H1 (cell line): ENCODE data around the gene PLCL1. TPM values are rescaled to one million over a fixed set of nuclear protein-coding genes. Genes with fewer than 3 reads are reported as not detected.

Experiments
- CTCF ChIA-PET: fragments of 300-600 bp; sonication (Branson Sonifier 250); formaldehyde crosslinking; loops from one replicate; lab custom pipeline; 2021; ENCODE audit not compliant: partially characterized antibody; lab: Charles Lee
- POLR2A ChIA-PET: fragments of 300-600 bp; sonication (Branson Sonifier 250); formaldehyde crosslinking; loops from one replicate; lab custom pipeline; 2021; ENCODE audit warnings: inconsistent platforms; ENCODE audit not compliant: partially characterized antibody; lab: Charles Lee
- DNase-seq, 2 experiments: peaks; one replicate each; pipeline versions ENCODE4 v3.0.0 to v3.0.0-alpha.2; 2010 to 2022; ENCODE audit warnings: low spot score in 2 of 2, low read depth in 1 of 2, mixed read lengths in 1 of 2
- FAIRE-seq: peaks from 2 replicates; lab custom pipeline; 2011; peaks lifted over from hg19 to GRCh38; lab: Jason Lieb, UNC
- H2AFZ ChIP-seq: 2 replicates; pipeline ENCODE4 v1.8.1; 2012; ENCODE audit warnings: low read length, inconsistent platforms
- H2AK5ac ChIP-seq: 2 replicates; pipeline ENCODE4 v1.6.1; 2013; ENCODE audit warnings: low read depth, low read length
- H2BK120ac ChIP-seq: replicated peaks from 2 replicates; pipeline ENCODE3; 2013; ENCODE audit warnings: low read depth, low read length, inconsistent platforms
- H2BK12ac ChIP-seq: 2 replicates; pipeline ENCODE4 v1.6.1; 2013; ENCODE audit warnings: low read depth, low read length
- H2BK15ac ChIP-seq: 2 replicates; pipeline ENCODE4 v1.6.1; 2013; ENCODE audit warnings: low read length
- H2BK20ac ChIP-seq: 2 replicates; pipeline ENCODE4 v1.6.1; 2013; ENCODE audit warnings: low read length
- H2BK5ac ChIP-seq: 2 replicates; pipeline ENCODE4 v1.6.1; 2013; ENCODE audit warnings: low read depth, low read length
- H3K14ac ChIP-seq: 2 replicates; pipeline ENCODE4 v1.6.1; 2013; ENCODE audit warnings: inconsistent platforms; ENCODE audit not compliant: insufficient read length
- H3K18ac ChIP-seq: 2 replicates; pipeline ENCODE4 v1.6.1; 2013; ENCODE audit warnings: low read length; ENCODE audit errors: extremely low read depth
- H3K23ac ChIP-seq: 2 replicates; pipeline ENCODE4 v1.6.1; 2013; ENCODE audit warnings: inconsistent platforms; ENCODE audit not compliant: insufficient read length
- H3K23me2 ChIP-seq: 2 replicates; pipeline ENCODE4 v1.6.1; 2013; ENCODE audit warnings: low read depth, low read length
- H3K27ac ChIP-seq: 2 replicates; pipeline ENCODE4 v1.6.1; 2011; ENCODE audit warnings: low read depth, low read length, inconsistent platforms
- H3K27me3 ChIP-seq, 4 experiments: replicated peaks in 1 of 4; 1 replicate in 1 of 4; 2 replicates in 3 of 4; pipeline versions ENCODE4 v1.6.1 to v1.8.1; 2011 to 2013; ENCODE audit warnings: low read length in 3 of 4, mild to moderate bottlenecking in 3 of 4, inconsistent platforms in 2 of 4, mixed read lengths in 2 of 4, moderate library complexity in 1 of 4; ENCODE audit not compliant: control insufficient read depth in 3 of 4, insufficient read depth in 3 of 4; ENCODE audit errors: extremely low read depth in 1 of 4
- H3K36me3 ChIP-seq, 4 experiments: 2 replicates each; pipeline versions ENCODE4 v1.6.1 to v1.8.1; 2011 to 2013; ENCODE audit warnings: mild to moderate bottlenecking in 4 of 4, low read length in 3 of 4, moderate library complexity in 2 of 4, control low read depth in 1 of 4, inconsistent platforms in 1 of 4; ENCODE audit not compliant: insufficient read depth in 4 of 4, control insufficient read depth in 2 of 4
- H3K4ac ChIP-seq: replicated peaks from 2 replicates; pipeline ENCODE3; 2013; ENCODE audit warnings: low read length, low read depth, mixed read lengths, inconsistent platforms; ENCODE audit not compliant: insufficient read length
- H3K4me1 ChIP-seq, 4 experiments: replicated peaks in 1 of 4; 1 replicate in 1 of 4; 2 replicates in 3 of 4; pipeline versions ENCODE4 v1.6.1 to v1.8.1; 2011 to 2013; ENCODE audit warnings: low read length in 3 of 4, inconsistent platforms in 2 of 4, mixed read lengths in 1 of 4; ENCODE audit not compliant: insufficient read depth in 4 of 4, control insufficient read depth in 3 of 4
- H3K4me2 ChIP-seq, 2 experiments: 2 replicates each; pipeline versions ENCODE4 v1.6.1 to v1.8.1; 2011 to 2013; ENCODE audit warnings: low read depth in 2 of 2, low read length in 2 of 2, control low read depth in 1 of 2, inconsistent platforms in 1 of 2, mild to moderate bottlenecking in 1 of 2; ENCODE audit not compliant: insufficient read depth in 1 of 2
- H3K4me3 ChIP-seq, 4 experiments: fragments of 200-600, 300-600 bp in 1 of 4; sonication (generic), shearing (Covaris generic), sonication (Bioruptor Twin) in 1 of 4; 2 replicates each; pipeline versions ENCODE4 v1.5.1 to v1.8.1; 2011 to 2016; ENCODE audit warnings: low read length in 4 of 4, low read depth in 3 of 4, control low read depth in 2 of 4, inconsistent platforms in 2 of 4, mild to moderate bottlenecking in 2 of 4, mixed read lengths in 1 of 4, moderate library complexity in 1 of 4; ENCODE audit not compliant: insufficient read depth in 2 of 4; ENCODE audit errors: extremely low read depth in 1 of 4
- H3K56ac ChIP-seq: replicated peaks from 2 replicates; pipeline ENCODE3; 2013; ENCODE audit warnings: low read depth, mild to moderate bottlenecking, mixed read lengths, low read length, inconsistent platforms; ENCODE audit not compliant: insufficient read length
- H3K79me1 ChIP-seq: 2 replicates; pipeline ENCODE4 v1.6.1; 2013; ENCODE audit warnings: low read depth, low read length, control low read depth
- H3K79me2 ChIP-seq, 2 experiments: 2 replicates each; pipeline versions ENCODE4 v1.6.1 to v1.8.1; 2012 to 2013; ENCODE audit warnings: low read length in 2 of 2, mild to moderate bottlenecking in 2 of 2, inconsistent platforms in 1 of 2; ENCODE audit not compliant: insufficient read depth in 2 of 2, control insufficient read depth in 1 of 2
- H3K9ac ChIP-seq, 4 experiments: replicated peaks in 1 of 4; 1 replicate in 1 of 4; 2 replicates in 3 of 4; pipeline versions ENCODE4 v1.6.1 to v1.8.1; 2011 to 2013; ENCODE audit warnings: low read depth in 3 of 4, low read length in 3 of 4, control low read depth in 2 of 4, mild to moderate bottlenecking in 2 of 4, moderate library complexity in 2 of 4, inconsistent platforms in 1 of 4; ENCODE audit errors: extremely low read depth in 1 of 4
- H3K9me3 ChIP-seq, 2 experiments: 2 replicates each; pipeline versions ENCODE4 v1.6.1 to v1.8.1; 2012 to 2013; ENCODE audit warnings: mild to moderate bottlenecking in 2 of 2, moderate library complexity in 2 of 2, control low read depth in 1 of 2, inconsistent platforms in 1 of 2, low read depth in 1 of 2, low read length in 1 of 2, mixed read lengths in 1 of 2; ENCODE audit not compliant: insufficient read depth in 2 of 2
- H4K20me1 ChIP-seq, 2 experiments: replicated peaks in 1 of 2; 2 replicates each; pipeline versions ENCODE3 to v1.8.1; 2011 to 2013; ENCODE audit warnings: inconsistent platforms in 2 of 2, low read length in 2 of 2, mild to moderate bottlenecking in 1 of 2; ENCODE audit not compliant: insufficient read depth in 2 of 2, control insufficient read depth in 1 of 2
- H4K5ac ChIP-seq: 2 replicates; pipeline ENCODE4 v1.6.1; 2013; ENCODE audit warnings: low read length, low read depth, mixed read lengths, inconsistent platforms; ENCODE audit not compliant: insufficient read length
- H4K8ac ChIP-seq: 2 replicates; pipeline ENCODE4 v1.8.0; 2013; ENCODE audit warnings: mild to moderate bottlenecking, moderate library complexity, low read length, inconsistent platforms; ENCODE audit not compliant: insufficient read depth; ENCODE audit errors: extremely low read depth
- H4K91ac ChIP-seq: replicated peaks from 2 replicates; pipeline ENCODE3; 2013; ENCODE audit warnings: low read length, mixed read lengths, inconsistent platforms; ENCODE audit not compliant: insufficient read length
- EZH2 ChIP-seq: fragments of 200-600 bp; sonication (generic); IDR thresholded peaks from 2 replicates; pipeline ENCODE4 v1.7.1; 2012; ENCODE audit warnings: low read depth, mild to moderate bottlenecking, moderate library complexity, low read length, inconsistent platforms; ENCODE audit not compliant: severe bottlenecking
- SUZ12 ChIP-seq: fragments of 200-600 bp; sonication (generic); IDR thresholded peaks from 2 replicates; pipeline ENCODE4 v1.6.1; 2012; ENCODE audit warnings: mild to moderate bottlenecking, inconsistent platforms, low read length, moderate library complexity, mixed read lengths
- WGBS, 2 experiments: shearing (Covaris generic) in 1 of 2; methylation state at CpG; one replicate each; pipeline versions ENCODE4 v1.1.6 to v1.1.7; 2013 to 2015; ENCODE audit warnings: low lambda C conversion rate in 2 of 2, mixed read lengths in 2 of 2, inconsistent platforms in 1 of 2, low coverage in 1 of 2, missing lambda C conversion rate in 1 of 2; ENCODE audit not compliant: insufficient replicate concordance in 2 of 2, insufficient coverage in 1 of 2, insufficient read length in 1 of 2; ENCODE audit errors: extremely low coverage in 1 of 2, missing lambda C conversion rate in 1 of 2; 5-methylcytosine and 5-hydroxymethylcytosine counted together
- polyA plus RNA-seq, 7 experiments: library from polyadenylated mRNA; depleted of rRNA in 3 of 7; stranded (reverse) in 5 of 7; unstranded in 2 of 7; fragments of >200 nt in 5 of 7; fragments of 200-250 nt in 2 of 7; gene quantifications; 1 replicate in 5 of 7; 2 replicates in 1 of 7; 4 replicates in 1 of 7; pipeline versions ENCODE4 v1.2.1 to v1.2.3, GENCODE V29; 2011 to 2013; ENCODE audit warnings: missing spikeins in 2 of 7, mixed read lengths in 2 of 7
- total RNA-seq: library from RNA; stranded (reverse); fragmentation: NEBNext Ultra II Directional; extraction: Animal tissue kit (Norgen Biotek cat#: 25700); gene quantifications from 2 replicates; pipeline ENCODE4 v1.2.1, GENCODE V29; 2021
- TF ChIP-seq, protein P1 (sequence below): IDR thresholded peaks from 2 replicates; pipeline ENCODE4 v1.6.1; 2012; ENCODE audit warnings: inconsistent platforms

Gene PLCL1
- total and polyA plus RNA-seq, 2 of the 8 experiments (the other 6 are each of a cell fraction or from before 2014, with no cell fraction given): not detected

DNA sequence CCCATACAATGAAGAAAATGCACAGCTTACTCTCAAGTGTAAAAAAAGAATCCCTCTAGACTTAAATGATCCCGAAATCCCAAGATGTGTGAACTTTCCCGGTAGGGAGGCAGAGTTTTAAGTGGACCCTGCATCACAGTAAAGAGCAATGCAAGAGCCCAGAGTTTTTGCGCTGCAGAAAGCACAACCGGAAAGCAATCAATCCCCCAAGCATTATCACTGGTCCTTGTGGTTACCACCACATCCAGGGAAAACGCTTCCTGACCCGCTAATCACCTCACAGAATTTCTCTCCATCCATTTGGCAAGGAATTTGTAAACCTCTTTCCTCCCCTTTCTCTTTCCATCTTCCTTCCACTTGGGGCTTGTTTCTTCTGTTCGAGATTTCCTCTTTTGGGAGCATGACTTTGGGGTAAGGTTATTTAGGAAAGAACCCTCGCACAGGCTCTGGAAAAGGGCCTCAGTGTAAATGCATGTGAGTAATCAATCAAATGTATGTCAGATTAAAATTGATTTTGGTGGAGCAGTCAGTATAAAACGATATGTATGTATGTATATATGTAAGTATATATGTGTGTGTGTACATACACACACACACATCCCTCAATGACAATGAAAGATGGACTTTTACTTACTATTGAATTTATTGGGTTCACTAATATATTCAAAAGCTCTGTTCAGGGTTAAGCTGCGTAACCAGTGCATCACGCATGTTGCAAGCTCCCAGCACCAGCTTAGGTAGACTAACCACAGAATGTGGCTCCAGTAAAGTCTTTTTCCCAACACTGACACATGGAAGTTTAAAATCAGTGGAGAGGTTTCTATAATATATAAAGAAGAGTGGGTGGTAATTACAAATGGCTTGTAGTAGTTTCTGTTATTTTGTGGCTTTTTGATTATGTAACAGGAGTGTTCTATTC lies 1.6 kb downstream of the PLCL1 start:
- no peak overlapping the region for H4K5ac ChIP-seq
- POLR2A ChIA-PET: no interaction called here
- no peak overlapping the region for H4K8ac ChIP-seq
- no peaks in the 10 kb centered on the region for H3K36me3 ChIP-seq
- peak overlapping the region in 2 of 4 experiments; percentile 36 to 74; a peak in 4 of 8 replicates for H3K4me3 ChIP-seq
- H3K27ac ChIP-seq: no peak overlapping the region
- no peak overlapping the region for H2BK15ac ChIP-seq
- peak overlapping the region; percentile 88 to 92 for H3K4me2 ChIP-seq
- CTCF ChIA-PET: interaction anchor here (0.9 to 2.9 kb wide), 4 partner anchors 12 to 490 kb away, joined by 3 to 16 read pairs (median 6); no protein-coding TSS in a partner anchor
- no peak overlapping the region for H4K91ac ChIP-seq
- H3K79me2 ChIP-seq: no peaks in the 10 kb centered on the region
- no peak overlapping the region for H3K14ac ChIP-seq
- H2BK120ac ChIP-seq: no peak overlapping the region
- no peaks in the 10 kb centered on the region for H3K9me3 ChIP-seq
- H3K79me1 ChIP-seq: no peaks in the 10 kb centered on the region
- H2BK5ac ChIP-seq: no peak overlapping the region
- no peak overlapping the region for H2BK20ac ChIP-seq
- DNase-seq (no peak), FAIRE-seq (no peak)
- WGBS, 2 experiments: 65% methylated on average over 11 of the region's 11 CpGs; no CpG with 5 or more reads in 1 of the 2 experiments
- H3K9ac ChIP-seq: no peak overlapping the region
- H3K18ac ChIP-seq: no peak overlapping the region
- H3K4ac ChIP-seq: no peak overlapping the region
- H3K27me3 ChIP-seq: peaks cover 9 to 22% (median 16%) of the 10 kb centered on the region in 4 experiments
- H4K20me1 ChIP-seq: no peaks in the 10 kb centered on the region
- no peak overlapping the region for H2AFZ ChIP-seq
- no peak overlapping the region for H2BK12ac ChIP-seq
- H3K56ac ChIP-seq: no peak overlapping the region
- TF ChIP-seq, protein P1, sequence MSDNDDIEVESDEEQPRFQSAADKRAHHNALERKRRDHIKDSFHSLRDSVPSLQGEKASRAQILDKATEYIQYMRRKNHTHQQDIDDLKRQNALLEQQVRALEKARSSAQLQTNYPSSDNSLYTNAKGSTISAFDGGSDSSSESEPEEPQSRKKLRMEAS: no peak
- peak; percentile 45 for TF ChIP-seq SUZ12
- TF ChIP-seq EZH2: peak; percentile 34
- TF ChIP-seq, all 59 proteins: peak for 2
- H3K23me2 ChIP-seq: peaks cover 10% of the 10 kb centered on the region; the same call in 1 of the 2 replicates
- no peak overlapping the region for H3K23ac ChIP-seq
- H2AK5ac ChIP-seq: no peak overlapping the region
- H3K4me1 ChIP-seq: peaks cover 0 to 9% (median 2%) of the 10 kb centered on the region in 4 experiments; a peak in 3 of 7 replicates
